Osteoblast (primary cell): ENCODE data around the gene NDUFAF8. TPM values are rescaled to one million over a fixed set of nuclear protein-coding genes. Genes with fewer than 3 reads are reported as not detected.
A peak's percentile ranks its signal among the peaks of the same experiment; 100 is the strongest.

Source experiments
- DNase-seq: peaks from one replicate; pipeline ENCODE4 v3.0.0; 2011; ENCODE audit warnings: low spot score, mixed read lengths; ENCODE audit not compliant: insufficient read length; ENCODE audit errors: missing footprints
- H2AFZ ChIP-seq: 2 replicates; pipeline ENCODE4 v1.6.0; 2011; ENCODE audit warnings: mild to moderate bottlenecking, low read length
- H3K27ac ChIP-seq: 2 replicates; pipeline ENCODE4 v1.5.1; 2011; ENCODE audit warnings: mild to moderate bottlenecking, low read depth, low read length, moderate library complexity
- H3K27me3 ChIP-seq: 2 replicates; pipeline ENCODE4 v1.6.0; 2012; ENCODE audit warnings: mild to moderate bottlenecking, control low read depth, inconsistent platforms, low read length, moderate library complexity; ENCODE audit not compliant: insufficient read depth
- H3K36me3 ChIP-seq: 2 replicates; pipeline ENCODE4 v1.5.1; 2011; ENCODE audit warnings: mild to moderate bottlenecking, low read length, control low read depth, moderate library complexity; ENCODE audit not compliant: insufficient read depth
- H3K4me1 ChIP-seq: 2 replicates; pipeline ENCODE4 v1.5.1; 2011; ENCODE audit warnings: mild to moderate bottlenecking, low read length, control low read depth, moderate library complexity; ENCODE audit not compliant: insufficient read depth
- H3K4me2 ChIP-seq: 2 replicates; pipeline ENCODE4 v1.6.0; 2011; ENCODE audit warnings: mild to moderate bottlenecking, low read length; ENCODE audit not compliant: insufficient read depth
- H3K4me3 ChIP-seq: fragments of 200-600 bp; sonication (generic); 3 replicates; pipeline ENCODE4 v1.5.1; 2012; ENCODE audit warnings: mild to moderate bottlenecking, low read length, inconsistent platforms; ENCODE audit not compliant: insufficient read depth
- H3K79me2 ChIP-seq: 2 replicates; pipeline ENCODE4 v1.6.0; 2012; ENCODE audit warnings: mild to moderate bottlenecking, low read length, control low read depth, inconsistent platforms; ENCODE audit not compliant: insufficient read depth
- H3K9me3 ChIP-seq: 2 replicates; pipeline ENCODE4 v1.5.1; 2011; ENCODE audit warnings: low read depth, low read length, control low read depth
- H4K20me1 ChIP-seq: 2 replicates; pipeline ENCODE4 v1.6.0; 2012; ENCODE audit warnings: mild to moderate bottlenecking, low read length, control low read depth; ENCODE audit not compliant: insufficient read depth
- total RNA-seq: library from RNA; depleted of rRNA; stranded (reverse); fragments of >200 nt; gene quantifications from 2 replicates; pipeline ENCODE4 v1.2.3, GENCODE V29; 2012
- TF ChIP-seq, protein P1 (sequence below): IDR thresholded peaks from 2 replicates; pipeline ENCODE4 v1.5.1; 2011; ENCODE audit warnings: mild to moderate bottlenecking, low read depth, low read length, moderate library complexity; ENCODE audit errors: extremely low read depth

NDUFAF8 gene
- total RNA-seq, 1 donor = 19.9 TPM

DNA sequence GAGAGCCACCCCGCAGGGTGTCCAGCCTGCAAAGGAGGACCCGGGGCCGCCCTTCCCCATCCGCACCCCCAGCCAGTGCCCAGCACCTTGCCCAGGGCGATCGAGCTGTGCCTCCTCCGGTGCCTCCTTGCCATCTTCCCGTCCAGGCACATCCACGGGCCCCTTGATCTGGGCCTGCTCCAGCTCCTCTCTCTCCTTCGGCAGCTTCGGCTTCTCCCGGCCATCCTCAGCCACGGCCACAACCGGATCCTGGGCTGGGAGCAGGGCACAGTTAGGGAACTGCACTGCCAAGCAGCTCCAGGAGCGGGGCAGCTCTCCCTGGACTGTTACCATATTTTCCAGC lies 13.8 kb downstream of the NDUFAF8 start:
- H3K27me3 ChIP-seq = no peaks in the 10 kb centered on the region
- no peak overlapping the region for H3K4me3 ChIP-seq
- peaks cover 22% of the 10 kb centered on the region for H3K36me3 ChIP-seq
- DNase-seq = no peak
- H3K79me2 ChIP-seq = peaks cover 8% of the 10 kb centered on the region
- H3K27ac ChIP-seq = no peak overlapping the region
- H3K9me3 ChIP-seq = no peaks in the 10 kb centered on the region
- no peak overlapping the region for H2AFZ ChIP-seq
- no peak overlapping the region for H3K4me2 ChIP-seq
- peaks cover 6% of the 10 kb centered on the region for H3K4me1 ChIP-seq
- peaks cover 45% of the 10 kb centered on the region for H4K20me1 ChIP-seq
- TF ChIP-seq, protein P1, sequence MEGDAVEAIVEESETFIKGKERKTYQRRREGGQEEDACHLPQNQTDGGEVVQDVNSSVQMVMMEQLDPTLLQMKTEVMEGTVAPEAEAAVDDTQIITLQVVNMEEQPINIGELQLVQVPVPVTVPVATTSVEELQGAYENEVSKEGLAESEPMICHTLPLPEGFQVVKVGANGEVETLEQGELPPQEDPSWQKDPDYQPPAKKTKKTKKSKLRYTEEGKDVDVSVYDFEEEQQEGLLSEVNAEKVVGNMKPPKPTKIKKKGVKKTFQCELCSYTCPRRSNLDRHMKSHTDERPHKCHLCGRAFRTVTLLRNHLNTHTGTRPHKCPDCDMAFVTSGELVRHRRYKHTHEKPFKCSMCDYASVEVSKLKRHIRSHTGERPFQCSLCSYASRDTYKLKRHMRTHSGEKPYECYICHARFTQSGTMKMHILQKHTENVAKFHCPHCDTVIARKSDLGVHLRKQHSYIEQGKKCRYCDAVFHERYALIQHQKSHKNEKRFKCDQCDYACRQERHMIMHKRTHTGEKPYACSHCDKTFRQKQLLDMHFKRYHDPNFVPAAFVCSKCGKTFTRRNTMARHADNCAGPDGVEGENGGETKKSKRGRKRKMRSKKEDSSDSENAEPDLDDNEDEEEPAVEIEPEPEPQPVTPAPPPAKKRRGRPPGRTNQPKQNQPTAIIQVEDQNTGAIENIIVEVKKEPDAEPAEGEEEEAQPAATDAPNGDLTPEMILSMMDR = no peak

DNA sequence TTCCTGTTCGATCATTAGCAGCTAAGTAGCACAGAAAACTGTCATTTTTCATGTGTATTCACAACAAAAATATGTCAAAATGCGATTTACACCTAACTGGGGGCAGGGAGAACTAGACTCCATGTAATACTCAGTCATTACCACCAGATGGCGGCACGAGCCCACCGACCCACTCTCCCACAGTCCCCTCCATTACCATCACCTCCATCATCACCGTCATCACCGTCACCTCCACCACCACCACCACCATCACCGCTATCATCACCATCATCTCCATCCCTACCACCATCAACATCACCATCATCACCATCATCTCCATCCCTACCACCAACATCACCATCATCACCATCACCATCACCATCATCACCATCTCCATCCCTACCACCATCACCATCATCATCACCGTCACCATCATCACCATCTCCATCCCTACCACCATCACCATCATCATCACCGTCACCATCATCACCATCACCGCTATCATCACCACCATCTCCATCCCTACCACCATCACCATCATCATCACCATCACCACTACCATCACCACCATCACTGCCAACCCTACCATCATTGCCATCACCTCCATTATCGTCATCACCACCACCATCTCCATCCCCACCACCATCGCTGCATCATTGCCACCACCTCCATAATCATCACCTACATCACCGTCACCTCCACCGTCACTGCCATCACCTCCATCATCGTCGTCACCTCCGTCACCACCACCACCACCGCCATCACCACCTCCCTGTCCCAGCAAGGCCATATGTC lies 14.4 kb downstream of the NDUFAF8 start:
- no peak overlapping the region for H2AFZ ChIP-seq
- H3K27me3 ChIP-seq = no peaks in the 10 kb centered on the region
- no peak overlapping the region for H3K27ac ChIP-seq
- peaks cover 45% of the 10 kb centered on the region for H4K20me1 ChIP-seq
- no peak overlapping the region for H3K4me3 ChIP-seq
- H3K9me3 ChIP-seq = no peaks in the 10 kb centered on the region
- peaks cover 6% of the 10 kb centered on the region for H3K4me1 ChIP-seq
- TF ChIP-seq, protein P1 = peak; percentile 78
- H3K79me2 ChIP-seq = peaks cover 8% of the 10 kb centered on the region
- no peak overlapping the region for H3K4me2 ChIP-seq
- peak; percentile 97 for DNase-seq
- peaks cover 22% of the 10 kb centered on the region for H3K36me3 ChIP-seq

DNA sequence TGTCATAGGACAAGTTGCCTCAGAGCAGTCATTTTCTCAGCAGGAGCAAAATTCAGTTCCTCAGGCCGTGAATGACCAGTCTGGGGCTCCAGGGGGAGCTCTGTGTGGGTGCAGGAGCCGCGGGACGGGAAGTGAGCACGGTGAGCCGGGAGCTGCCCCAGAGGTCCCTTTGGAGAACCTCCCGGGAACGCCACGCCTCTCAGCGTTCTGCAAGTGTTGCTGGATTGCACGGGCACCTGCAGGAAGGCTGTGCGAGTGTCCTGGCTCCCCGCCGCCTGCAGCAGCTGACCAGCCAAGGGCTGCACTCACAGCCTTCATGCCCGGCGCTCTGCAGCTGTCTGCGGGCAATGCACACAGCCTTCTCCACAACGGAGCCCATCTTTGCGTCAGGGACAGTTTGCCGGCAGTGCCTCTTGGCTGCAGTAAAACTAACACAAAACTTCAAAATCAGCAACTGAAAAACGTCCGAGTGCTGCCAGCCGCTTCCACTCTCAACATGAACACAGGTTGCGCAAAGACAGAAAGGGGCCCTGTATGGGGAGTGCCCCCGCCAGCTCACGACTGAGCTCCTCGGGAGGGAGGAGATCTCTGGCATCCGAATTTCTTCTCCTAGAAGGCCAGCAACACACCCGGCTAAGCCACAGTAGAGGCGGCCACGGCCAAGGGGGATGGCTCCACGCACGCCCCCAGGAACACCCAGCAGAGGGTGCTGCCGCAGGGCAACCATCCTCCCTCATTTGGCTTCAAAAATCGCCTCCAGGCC lies 16.0 kb downstream of the NDUFAF8 start:
- Histone ChIP-seq H3K79me2 (peaks cover 8% of the 10 kb centered on the region), H3K9me3 (no peaks in the 10 kb centered on the region), H3K27me3 (no peaks in the 10 kb centered on the region), H3K4me3 (no peak overlapping the region), H3K36me3 (peaks cover 33% of the 10 kb centered on the region), H2AFZ (no peak overlapping the region), H3K27ac (no peak overlapping the region), H3K4me2 (no peak overlapping the region), H4K20me1 (peaks cover 45% of the 10 kb centered on the region), H3K4me1 (peaks cover 6% of the 10 kb centered on the region)
- TF ChIP-seq, protein P1 = peak; percentile 47
- peak; percentile 95 for DNase-seq

DNA sequence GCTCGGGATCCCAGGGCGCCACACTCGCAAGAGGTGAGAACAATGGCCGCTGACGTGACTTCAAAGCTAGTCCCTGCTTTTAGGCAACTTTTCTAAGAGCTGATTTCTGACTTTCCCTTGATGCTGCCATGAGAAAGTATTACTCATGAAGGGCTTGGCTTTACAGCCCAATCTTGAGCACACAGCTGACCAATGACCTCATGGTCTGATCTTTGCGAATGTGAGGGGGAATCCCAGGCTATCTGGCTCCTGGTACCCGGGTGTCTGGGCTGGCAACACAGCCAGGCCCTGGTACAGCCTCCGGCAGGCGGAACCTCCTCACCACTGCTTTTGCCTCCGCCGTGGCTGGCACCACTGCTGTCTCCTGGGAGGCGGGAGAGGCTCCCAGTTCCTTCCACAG lies 17.5 kb downstream of the NDUFAF8 start:
- Histone ChIP-seq H3K36me3 (peaks cover 22% of the 10 kb centered on the region), H3K4me3 (no peak overlapping the region), H3K27ac (peak overlapping the region; percentile 33), H4K20me1 (peaks cover 41% of the 10 kb centered on the region), H3K79me2 (peaks cover 8% of the 10 kb centered on the region), H3K4me2 (no peak overlapping the region), H3K9me3 (no peaks in the 10 kb centered on the region), H2AFZ (no peak overlapping the region), H3K27me3 (no peaks in the 10 kb centered on the region), H3K4me1 (peaks cover 6% of the 10 kb centered on the region)
- TF ChIP-seq, protein P1 = no peak
- DNase-seq = peak; percentile 99
